Dedifferentiated amniotic fluid mesenchymal stem cell (primary cell): ENCODE results near the gene CACNG7.
"Not testable (repeated sequence)": the region's sequence is repeated elsewhere in the genome, so short reads cannot be mapped to it uniquely, and the experiment has no call there.

ENCODE experiments used
- DNase-seq: peaks from one replicate; pipeline ENCODE4 v3.0.0-alpha.2; 2016; ENCODE audit errors: extremely low spot score

The CACNG7 gene

GRCh38 chr19:53908935-53909415 lies at the start of gene CACNG7:
Gene CACNG7 (plus strand): TSS chr19:53909278. CDS start chr19:53912832, 3,554 bp downstream.
- DNase-seq: no peak

GRCh38 chr19:53864308-53864836 lies 44.7 kb upstream of the CACNG7 start:
- DNase-seq: no peak

GRCh38 chr19:53865523-53865917 lies 43.6 kb upstream of the CACNG7 start:
- no peak for DNase-seq

- peak; percentile 42 for DNase-seq
Observed at GRCh38 chr19:53865918-53866864, 42.9 kb upstream of the CACNG7 start.

- no peak for DNase-seq
Observed at GRCh38 chr19:53866865-53867224, 42.2 kb upstream of the CACNG7 start.

- peak; percentile 98 for DNase-seq
Observed at GRCh38 chr19:53867225-53868090, 41.6 kb upstream of the CACNG7 start, which contains the start of gene MYADM. Gene MYADM (plus strand): TSS chr19:53867883. CDS start chr19:53873530, 5,647 bp downstream.

GRCh38 chr19:53868091-53868891 lies 40.8 kb upstream of the CACNG7 start:
- DNase-seq: peak; percentile 66

GRCh38 chr19:53868892-53869804 lies 39.9 kb upstream of the CACNG7 start:
- peak; percentile 69 for DNase-seq

GRCh38 chr19:53869805-53870484 lies 39.1 kb upstream of the CACNG7 start:
- not testable (repeated sequence) for DNase-seq

GRCh38 chr19:53870485-53870844 lies 38.6 kb upstream of the CACNG7 start:
- no peak for DNase-seq

GRCh38 chr19:53871454-53871853 lies 37.6 kb upstream of the CACNG7 start:
- DNase-seq: no peak

- DNase-seq: no peak
Observed at GRCh38 chr19:53872762-53873161, 36.3 kb upstream of the CACNG7 start.

GRCh38 chr19:53873773-53874605 lies 35.1 kb upstream of the CACNG7 start:
- no peak for DNase-seq

- DNase-seq: no peak
Observed at GRCh38 chr19:53874606-53874990, 34.5 kb upstream of the CACNG7 start.

GRCh38 chr19:53875602-53876325 lies 33.3 kb upstream of the CACNG7 start:
- no peak for DNase-seq

- DNase-seq: no peak
Observed at GRCh38 chr19:53876651-53877224, 32.3 kb upstream of the CACNG7 start.

- DNase-seq: no peak
Observed at GRCh38 chr19:53877361-53877766, 31.7 kb upstream of the CACNG7 start.

GRCh38 chr19:53878776-53879139 lies 30.3 kb upstream of the CACNG7 start:
- no peak for DNase-seq
